ENCODE measurements around the gene NOVA2.

The NOVA2 gene

GRCh38 chr19:45973553-45974338, at the start of gene NOVA2:
Gene NOVA2 (minus strand): TSS chr19:45973865. CDS start chr19:45973351, 514 bp downstream.
- TF ChIP-seq CSRNP3 (CRISPR knock-in tag; IDR thresholded peaks at IDR 0.05) (no peak), ZC3H10 (CRISPR knock-in tag; IDR thresholded peaks at IDR 0.05) (no peak), SNAI2 (CRISPR knock-in tag; IDR thresholded peaks at IDR 0.05) (no peak)

GRCh38 chr19:46023311-46023779, 49.7 kb upstream of the NOVA2 start:
- no peak for ATAC-seq
- TF ChIP-seq ESRRG (CRISPR knock-in tag; IDR thresholded peaks at IDR 0.05) (no peak), CSRNP3 (CRISPR knock-in tag; IDR thresholded peaks at IDR 0.05) (no peak), ZNF8 (CRISPR knock-in tag; IDR thresholded peaks at IDR 0.05) (no peak), TSHZ2 (CRISPR knock-in tag; IDR thresholded peaks at IDR 0.05) (no peak), ISL1 (CRISPR knock-in tag; IDR thresholded peaks at IDR 0.05) (no peak), ZFP3 (CRISPR knock-in tag; IDR thresholded peaks at IDR 0.05) (no peak), ARNTL (CRISPR knock-in tag; IDR thresholded peaks at IDR 0.05; ENCODE audit: borderline replicate concordance, low read depth) (no peak), ZFP30 (CRISPR knock-in tag; IDR thresholded peaks at IDR 0.05) (no peak), CSDC2 (CRISPR knock-in tag; IDR thresholded peaks at IDR 0.05) (no peak), ZNF565 (CRISPR knock-in tag; conservative IDR thresholded peaks at IDR 0.05; ENCODE audit: low read depth) (no peak)

More at GRCh38 chr19:45973553-45974338, at the start of gene NOVA2:
- ATAC-seq, result peak; percentile 99

GRCh38 chr19:46022431-46023310, 49.0 kb upstream of the NOVA2 start, which contains the start of gene PGLYRP1:
Gene PGLYRP1 (minus strand): TSS chr19:46023053. CDS start chr19:46023021, 32 bp downstream.
- no peak for TF ChIP-seq POU6F1 (CRISPR knock-in tag; IDR thresholded peaks at IDR 0.05; ENCODE audit: borderline replicate concordance, low read depth)
- ATAC-seq, result no peak

- ATAC-seq, result no peak
- TF ChIP-seq ARNTL (CRISPR knock-in tag; IDR thresholded peaks at IDR 0.05; ENCODE audit: borderline replicate concordance, low read depth), result no peak
- no peak for TF ChIP-seq TOX (CRISPR knock-in tag; IDR thresholded peaks at IDR 0.05; ENCODE audit: borderline replicate concordance)
- no peak for TF ChIP-seq ZNF565 (CRISPR knock-in tag; conservative IDR thresholded peaks at IDR 0.05; ENCODE audit: low read depth)
- no peak for TF ChIP-seq TCF4 (CRISPR knock-in tag; IDR thresholded peaks at IDR 0.05; ENCODE audit: borderline replicate concordance)
- TF ChIP-seq ISL1 (CRISPR knock-in tag; IDR thresholded peaks at IDR 0.05), result no peak
- TF ChIP-seq POU6F1 (CRISPR knock-in tag; IDR thresholded peaks at IDR 0.05; ENCODE audit: borderline replicate concordance, low read depth), result no peak
- TF ChIP-seq ESRRG (CRISPR knock-in tag; IDR thresholded peaks at IDR 0.05), result no peak
- TF ChIP-seq PPARA (CRISPR knock-in tag; IDR thresholded peaks at IDR 0.05; ENCODE audit: borderline replicate concordance), result no peak
- TF ChIP-seq OSR1 (CRISPR knock-in tag; IDR thresholded peaks at IDR 0.05), result no peak
- TF ChIP-seq CSRNP3 (CRISPR knock-in tag; IDR thresholded peaks at IDR 0.05), result no peak
- TF ChIP-seq CREB5 (CRISPR knock-in tag; IDR thresholded peaks at IDR 0.05; ENCODE audit: low read depth), result no peak
Measured at GRCh38 chr19:46022061-46022430, 48.4 kb upstream of the NOVA2 start.

All from SK-N-SH treated with all-trans-retinoic acid at 6 μM for 48 hours (cell line).